ENCODE data around the gene RDH16. TPM values are rescaled to one million over a fixed set of nuclear protein-coding genes. Genes with fewer than 3 reads are reported as not detected.

RDH16 gene
- 0.23 and 0.29 TPM in 2 replicates for total RNA-seq

DNA sequence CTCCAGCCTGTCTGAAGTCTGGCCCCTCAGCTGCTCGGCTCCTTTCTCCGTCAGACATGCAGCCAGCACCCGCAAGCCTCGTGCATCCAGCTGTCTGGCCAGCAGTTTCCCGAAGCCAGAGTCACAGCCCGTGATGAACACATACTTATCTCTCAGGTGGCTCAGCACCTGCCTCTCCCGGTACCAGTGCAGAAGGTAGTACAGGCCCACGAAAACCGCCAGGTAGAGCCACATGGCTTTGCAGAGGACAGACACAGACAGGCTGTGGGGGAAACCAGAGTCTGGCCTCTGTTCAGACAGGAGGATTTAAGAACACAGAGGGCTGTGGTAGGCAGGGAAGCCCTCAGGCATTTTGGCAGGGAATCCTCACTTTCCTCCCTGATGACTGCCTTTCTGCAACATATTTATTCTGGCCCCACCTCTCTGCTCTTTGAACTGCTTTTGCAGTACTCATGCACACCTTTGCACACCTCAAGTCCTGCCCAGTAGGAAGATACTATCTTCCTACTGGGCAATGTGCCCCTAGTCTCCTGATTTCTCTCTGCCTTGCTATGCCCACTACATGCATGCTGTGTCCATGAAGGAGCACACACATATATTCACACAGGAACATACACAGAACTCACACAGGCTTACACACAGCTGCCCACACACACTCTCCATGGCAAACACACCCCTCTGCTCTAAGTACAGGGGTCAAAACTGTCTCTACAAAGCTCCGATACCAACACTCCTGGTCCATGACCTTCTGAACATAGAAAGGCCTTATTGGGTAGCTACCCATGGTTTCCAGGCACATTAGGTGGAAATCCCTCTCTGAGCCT lies at the start of gene RDH16:
RDH16 (minus strand) TSS at position 380 of the 824 bp plus-strand sequence; CDS start at position 234, 146 bp downstream.
- no peaks in the 10 kb centered on the region for H3K36me3 Mint-ChIP-seq (ENCODE audit: low read depth)
- intact Hi-C loops (cut with micrococcal nuclease), result no loop called here
- H3K27me3 Mint-ChIP-seq (ENCODE audit: insufficient read depth), result peaks cover 11% of the 10 kb centered on the region
- H3K4me1 Mint-ChIP-seq (ENCODE audit: low read depth), result no peaks in the 10 kb centered on the region
- no peak within 1 kb of the TSS for H3K4me3 Mint-ChIP-seq
- no peak for DNase-seq (ENCODE audit: low spot score)
- H3K9me3 Mint-ChIP-seq, result peaks cover 1% of the 10 kb centered on the region
- H3K27ac Mint-ChIP-seq, result no peak within 1 kb of the TSS

DNA sequence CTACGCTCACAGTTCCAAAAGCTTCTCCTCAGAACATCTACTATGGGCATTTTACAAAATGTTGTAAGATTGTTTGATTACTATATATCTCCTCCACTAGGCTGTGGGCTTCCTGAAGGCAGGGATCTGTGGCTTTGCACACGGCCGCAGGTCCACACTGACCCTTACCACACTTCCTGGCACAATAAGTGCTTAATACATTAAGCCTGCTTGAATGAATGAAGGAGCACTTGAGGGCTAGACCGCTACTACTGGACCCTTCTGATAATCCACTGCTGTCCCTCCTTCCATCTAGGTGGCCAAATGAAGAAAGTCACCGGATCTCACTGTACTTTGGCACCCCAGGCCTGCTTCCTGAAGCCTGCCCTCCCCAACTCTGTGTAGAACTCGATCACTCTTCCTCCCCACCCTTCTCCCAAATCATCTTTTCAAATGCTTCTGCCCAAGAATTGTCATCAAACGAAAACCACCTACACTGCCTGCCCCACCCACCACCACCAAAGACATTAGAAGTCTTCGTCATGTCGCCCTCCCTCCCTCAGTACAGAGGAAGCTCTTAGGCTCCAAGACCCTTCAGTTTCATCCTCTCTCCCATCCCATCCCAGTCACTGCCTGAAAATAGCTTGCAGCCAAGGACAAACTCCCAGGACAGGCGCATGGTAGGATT lies 49.5 kb upstream of the RDH16 start:
- DNase-seq (ENCODE audit: low spot score), result no peak
- Mint-ChIP-seq H3K9me3 (no peaks in the 10 kb centered on the region), H3K36me3 (ENCODE audit: low read depth) (peaks cover 23% of the 10 kb centered on the region), H3K4me1 (ENCODE audit: low read depth) (peaks cover 49% of the 10 kb centered on the region), H3K27ac (peak overlapping the region; percentile 80), H3K27me3 (ENCODE audit: insufficient read depth) (no peaks in the 10 kb centered on the region), H3K4me3 (peak overlapping the region; percentile 93)
- intact Hi-C loops (cut with micrococcal nuclease), result loop anchor here (1.0 kb wide), 1 partner anchor 250 kb away; no protein-coding TSS in a partner anchor

- peak; percentile 65 for DNase-seq (ENCODE audit: low spot score)
- Mint-ChIP-seq H3K27ac (peak within 1 kb of the TSS; percentile 85), H3K9me3 (no peaks in the 10 kb centered on the region), H3K4me3 (peak within 1 kb of the TSS; percentile 93), H3K27me3 (ENCODE audit: insufficient read depth) (no peaks in the 10 kb centered on the region), H3K36me3 (ENCODE audit: low read depth) (peaks cover 28% of the 10 kb centered on the region), H3K4me1 (ENCODE audit: low read depth) (peaks cover 47% of the 10 kb centered on the region)
- intact Hi-C loops (cut with micrococcal nuclease), result loop anchor here (1.0 kb wide), 1 partner anchor 249 kb away; no protein-coding TSS in a partner anchor
Observed at GRCh38 chr12:57005980-57006808, 48.8 kb upstream of the RDH16 start, which contains the start of gene ZBTB39. Gene ZBTB39 (minus strand): TSS chr12:57006546. CDS start chr12:57004917, 1,629 bp downstream.

DNA sequence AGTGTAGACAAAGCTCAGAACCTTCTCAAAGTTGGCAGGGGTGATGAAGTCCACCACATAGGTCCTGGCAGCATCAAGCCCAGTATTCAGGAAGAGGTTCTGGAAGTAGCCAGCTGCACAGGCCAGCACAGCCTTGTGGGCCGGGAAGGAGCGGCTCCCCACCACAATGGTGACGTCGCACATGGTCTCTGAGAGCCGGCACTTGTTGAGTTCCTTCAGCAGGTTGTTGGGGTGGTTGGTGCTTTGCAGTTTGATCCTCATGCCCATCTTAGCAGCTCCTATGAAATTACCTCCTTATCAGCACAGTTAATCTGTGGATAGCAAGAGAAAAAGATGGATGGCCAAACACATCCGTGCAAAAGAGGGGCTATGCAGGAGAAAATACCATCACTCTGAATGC lies 47.2 kb upstream of the RDH16 start:
- DNase-seq (ENCODE audit: low spot score), result no peak
- Mint-ChIP-seq H3K36me3 (ENCODE audit: low read depth) (peaks cover 31% of the 10 kb centered on the region), H3K9me3 (no peaks in the 10 kb centered on the region), H3K27ac (no peak overlapping the region), H3K4me3 (peak overlapping the region; percentile 93), H3K27me3 (ENCODE audit: insufficient read depth) (no peaks in the 10 kb centered on the region), H3K4me1 (ENCODE audit: low read depth) (peaks cover 54% of the 10 kb centered on the region)
- intact Hi-C loops (cut with micrococcal nuclease), result no loop called here

GRCh38 chr12:57003395-57003794 lies 46.0 kb upstream of the RDH16 start:
- H3K4me1 Mint-ChIP-seq (ENCODE audit: low read depth), result peaks cover 66% of the 10 kb centered on the region
- no peak overlapping the region for H3K4me3 Mint-ChIP-seq
- intact Hi-C loops (cut with micrococcal nuclease), result no loop called here
- H3K36me3 Mint-ChIP-seq (ENCODE audit: low read depth), result peaks cover 35% of the 10 kb centered on the region
- H3K9me3 Mint-ChIP-seq, result no peaks in the 10 kb centered on the region
- no peaks in the 10 kb centered on the region for H3K27me3 Mint-ChIP-seq (ENCODE audit: insufficient read depth)
- no peak for DNase-seq (ENCODE audit: low spot score)
- H3K27ac Mint-ChIP-seq, result no peak overlapping the region

GRCh38 chr12:57001448-57001906 lies 44.1 kb upstream of the RDH16 start:
- no peaks in the 10 kb centered on the region for H3K27me3 Mint-ChIP-seq (ENCODE audit: insufficient read depth)
- DNase-seq (ENCODE audit: low spot score), result peak; percentile 66
- peaks cover 38% of the 10 kb centered on the region for H3K36me3 Mint-ChIP-seq (ENCODE audit: low read depth)
- no peak overlapping the region for H3K27ac Mint-ChIP-seq
- no peaks in the 10 kb centered on the region for H3K9me3 Mint-ChIP-seq
- peaks cover 54% of the 10 kb centered on the region for H3K4me1 Mint-ChIP-seq (ENCODE audit: low read depth)
- intact Hi-C loops (cut with micrococcal nuclease), result loop anchor here (1.0 to 2.0 kb wide), 2 partner anchors 15 to 244 kb away; no protein-coding TSS in a partner anchor
- no peak overlapping the region for H3K4me3 Mint-ChIP-seq

GRCh38 chr12:57000393-57000792 lies 43.0 kb upstream of the RDH16 start:
- Mint-ChIP-seq H3K9me3 (no peaks in the 10 kb centered on the region), H3K4me3 (no peak overlapping the region), H3K27me3 (ENCODE audit: insufficient read depth) (no peaks in the 10 kb centered on the region), H3K27ac (peak overlapping the region; percentile 27), H3K36me3 (ENCODE audit: low read depth) (peaks cover 35% of the 10 kb centered on the region), H3K4me1 (ENCODE audit: low read depth) (peaks cover 48% of the 10 kb centered on the region)
- intact Hi-C loops (cut with micrococcal nuclease), result loop anchor here (2.0 kb wide), 1 partner anchor 14 kb away; no protein-coding TSS in a partner anchor
- DNase-seq (ENCODE audit: low spot score), result no peak

- Mint-ChIP-seq H3K4me1 (ENCODE audit: low read depth) (peaks cover 40% of the 10 kb centered on the region), H3K36me3 (ENCODE audit: low read depth) (peaks cover 31% of the 10 kb centered on the region), H3K27ac (peak overlapping the region; percentile 89), H3K9me3 (no peaks in the 10 kb centered on the region), H3K27me3 (ENCODE audit: insufficient read depth) (no peaks in the 10 kb centered on the region), H3K4me3 (peak overlapping the region; percentile 75)
- intact Hi-C loops (cut with micrococcal nuclease), result loop anchor here (1.0 to 5.0 kb wide), 2 partner anchors 12 to 1027 kb away; partner anchors contain the start of gene RAB5B
- DNase-seq (ENCODE audit: low spot score), result no peak
Observed at GRCh38 chr12:56999456-56999855, 42.0 kb upstream of the RDH16 start.

- Mint-ChIP-seq H3K4me1 (ENCODE audit: low read depth) (peaks cover 40% of the 10 kb centered on the region), H3K36me3 (ENCODE audit: low read depth) (peaks cover 26% of the 10 kb centered on the region), H3K9me3 (no peaks in the 10 kb centered on the region), H3K27ac (peak overlapping the region; percentile 89), H3K4me3 (peak overlapping the region; percentile 75), H3K27me3 (ENCODE audit: insufficient read depth) (no peaks in the 10 kb centered on the region)
- DNase-seq (ENCODE audit: low spot score), result peak; percentile 22
- intact Hi-C loops (cut with micrococcal nuclease), result loop anchor here (1.0 to 5.0 kb wide), 2 partner anchors 12 to 1027 kb away; partner anchors contain the start of gene RAB5B
Observed at GRCh38 chr12:56998981-56999380, 41.6 kb upstream of the RDH16 start.

DNA sequence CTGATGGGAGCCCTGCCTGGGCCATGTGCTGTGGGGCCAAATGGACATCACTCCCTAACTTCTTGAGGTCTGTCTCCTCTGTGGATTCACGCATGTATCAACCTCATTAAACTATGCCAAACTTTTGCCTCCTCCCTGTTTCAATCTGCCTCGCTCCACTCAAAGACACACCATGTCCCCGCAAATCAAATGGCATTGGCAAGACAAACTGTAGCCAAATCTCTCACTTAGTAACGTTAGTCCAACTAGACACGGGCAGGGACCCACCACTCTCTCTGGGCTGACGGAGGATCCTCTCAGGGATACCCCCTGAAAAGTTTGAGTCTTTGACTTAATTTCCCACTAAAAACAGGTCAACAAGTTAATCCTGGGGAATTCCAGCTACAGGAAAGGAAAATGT lies 40.9 kb upstream of the RDH16 start:
- intact Hi-C loops (cut with micrococcal nuclease), result loop anchor here (5.0 kb wide), 1 partner anchor 1026 kb away; the partner anchor contains the start of gene RAB5B
- no peak overlapping the region for H3K4me3 Mint-ChIP-seq
- H3K27me3 Mint-ChIP-seq (ENCODE audit: insufficient read depth), result no peaks in the 10 kb centered on the region
- H3K4me1 Mint-ChIP-seq (ENCODE audit: low read depth), result peaks cover 40% of the 10 kb centered on the region
- peaks cover 21% of the 10 kb centered on the region for H3K36me3 Mint-ChIP-seq (ENCODE audit: low read depth)
- H3K9me3 Mint-ChIP-seq, result no peaks in the 10 kb centered on the region
- H3K27ac Mint-ChIP-seq, result peak overlapping the region; percentile 37
- DNase-seq (ENCODE audit: low spot score), result no peak

- Mint-ChIP-seq H3K27me3 (ENCODE audit: insufficient read depth) (no peaks in the 10 kb centered on the region), H3K27ac (no peak overlapping the region), H3K36me3 (ENCODE audit: low read depth) (peaks cover 15% of the 10 kb centered on the region), H3K4me3 (no peak overlapping the region), H3K4me1 (ENCODE audit: low read depth) (peaks cover 40% of the 10 kb centered on the region), H3K9me3 (no peaks in the 10 kb centered on the region)
- intact Hi-C loops (cut with micrococcal nuclease), result loop anchor here (5.0 kb wide), 1 partner anchor 1025 kb away; the partner anchor contains the start of gene RAB5B
- no peak for DNase-seq (ENCODE audit: low spot score)
Observed at GRCh38 chr12:56996793-56997545, 39.6 kb upstream of the RDH16 start.
